HepG2 (cell line): ENCODE results near the gene ANKS6. TPM values are rescaled to one million over a fixed set of nuclear protein-coding genes. Genes with fewer than 3 reads are reported as not detected.
A peak's percentile ranks its signal among the peaks of the same experiment; 100 is the strongest.

Source experiments
- ATAC-seq: fragments of 200-7000 bp; cut with Tn5 transposase; 3 replicates; pipeline ENCODE4 v1.9.1; 2020; ENCODE audit warnings: mild to moderate bottlenecking, moderate library complexity
- BruUV-seq: library from RNA; stranded (reverse); fragments of 400-500 nt; replicated peaks from 2 replicates; lab custom pipeline; 2021; lab: Mats Ljungman, UMichigan
- CTCF ChIA-PET: fragments of 300-600 bp; formaldehyde crosslinking; extraction: SDS; loops from one replicate; lab custom pipeline; 2021; ENCODE audit warnings: low total read pairs, inconsistent platforms, low intra/inter-chr PET ratio; lab: Yijun Ruan, JAX
- POLR2A ChIA-PET: fragments of 350-600 bp; sonication (Branson Sonifier 250); formaldehyde crosslinking; loops from one replicate; lab custom pipeline; 2020; ENCODE audit warnings: antibody characterized with exemption, inconsistent platforms; lab: Yijun Ruan, JAX
- DNase-seq: peaks from one replicate; pipeline ENCODE4 v3.0.0-alpha.2; 2015; ENCODE audit warnings: low spot score
- FAIRE-seq: peaks from 3 replicates; lab custom pipeline; 2011; peaks lifted over from hg19 to GRCh38; lab: Jason Lieb, UNC
- H2AFZ ChIP-seq: one replicate; pipeline ENCODE4 v1.6.1; 2011; ENCODE audit warnings: low read length, inconsistent platforms
- H3K27ac ChIP-seq: fragments of 300-600 bp; 3 replicates; pipeline ENCODE4 v1.8.0; 2011; ENCODE audit warnings: mixed run types, mild to moderate bottlenecking, mixed read lengths, low read length, inconsistent platforms; ENCODE audit not compliant: insufficient read depth; ENCODE audit errors: extremely low read length
- H3K27me3 ChIP-seq, 2 experiments: fragments of 200-600 bp in 1 of 2; 2 replicates in 1 of 2; 3 replicates in 1 of 2; pipeline versions ENCODE4 v1.6.0 to v1.8.0; 2011; ENCODE audit warnings: low read length in 2 of 2, mild to moderate bottlenecking in 2 of 2, moderate library complexity in 2 of 2, inconsistent platforms in 1 of 2; ENCODE audit not compliant: insufficient read depth in 2 of 2, control insufficient read depth in 1 of 2
- H3K36me3 ChIP-seq, 2 experiments: fragments of 200-600 bp in 1 of 2; replicated peaks in 1 of 2; 2 replicates in 1 of 2; 3 replicates in 1 of 2; pipeline versions ENCODE4 v1.5.1 to v1.8.0; 2011; ENCODE audit warnings: low read length in 2 of 2, inconsistent platforms in 1 of 2; ENCODE audit not compliant: insufficient read depth in 2 of 2, control insufficient read depth in 1 of 2
- H3K4me1 ChIP-seq: 2 replicates; pipeline ENCODE4 v1.5.1; 2012; ENCODE audit warnings: low read length, inconsistent platforms; ENCODE audit not compliant: insufficient read depth
- H3K4me2 ChIP-seq: 2 replicates; pipeline ENCODE4 v1.6.0; 2011; ENCODE audit warnings: low read depth, low read length, inconsistent platforms
- H3K4me3 ChIP-seq, 3 experiments: fragments of 200-600 bp in 1 of 3; sonication (generic), shearing (Covaris generic) in 1 of 3; replicated peaks in 1 of 3; 2 replicates each; pipeline ENCODE4 v1.5.1; 2011 to 2016; ENCODE audit warnings: low read length in 3 of 3, inconsistent platforms in 2 of 3, low read depth in 2 of 3, mild to moderate bottlenecking in 2 of 3, control low read depth in 1 of 3, mixed read lengths in 1 of 3; ENCODE audit not compliant: insufficient read depth in 1 of 3
- H3K79me2 ChIP-seq: one replicate; pipeline ENCODE4 v1.6.1; 2011; ENCODE audit warnings: low read length, inconsistent platforms; ENCODE audit not compliant: insufficient read depth
- H3K9ac ChIP-seq: 2 replicates; pipeline ENCODE4 v1.6.0; 2011; ENCODE audit warnings: mild to moderate bottlenecking, low read depth, low read length, inconsistent platforms; ENCODE audit not compliant: insufficient read depth
- H3K9me3 ChIP-seq: 2 replicates; pipeline ENCODE4 v1.5.1; 2012; ENCODE audit warnings: mild to moderate bottlenecking, low read length
- H4K20me1 ChIP-seq: 2 replicates; pipeline ENCODE4 v1.6.0; 2011; ENCODE audit warnings: inconsistent platforms, mild to moderate bottlenecking, low read length, moderate library complexity; ENCODE audit not compliant: insufficient read depth
- ETV5 ChIP-seq: IDR thresholded peaks from 2 replicates; pipeline ENCODE4 v1.6.1; 2018; ENCODE audit warnings: missing biosample characterization, missing genetic modification reagents, inconsistent platforms, borderline replicate concordance
- FOXA1 ChIP-seq, 2 experiments: fragments of 450-650 bp in 1 of 2; sonication (generic) in 1 of 2; formaldehyde crosslinking in 1 of 2; IDR thresholded peaks; 2 replicates each; pipeline versions ENCODE4 v1.4.0 to v1.6.1; 2016 to 2020; ENCODE audit warnings: missing genetic modification reagents in 1 of 2
- GLI4 ChIP-seq: sonication (generic); formaldehyde crosslinking; IDR thresholded peaks from 2 replicates; pipeline ENCODE4 v1.5.1; 2020; ENCODE audit warnings: missing genetic modification reagents, mild to moderate bottlenecking, moderate library complexity, borderline replicate concordance
- GPBP1L1 ChIP-seq: sonication (generic); formaldehyde crosslinking; IDR thresholded peaks from 2 replicates; pipeline ENCODE4 v1.5.0; 2020; ENCODE audit warnings: mild to moderate bottlenecking, missing genetic modification reagents
- NRL ChIP-seq: sonication (generic); formaldehyde crosslinking; IDR thresholded peaks from 2 replicates; pipeline ENCODE4 v1.5.0; 2020; ENCODE audit warnings: missing genetic modification reagents, mild to moderate bottlenecking, moderate library complexity, borderline replicate concordance
- ZFAT ChIP-seq: sonication (generic); formaldehyde crosslinking; conservative IDR thresholded peaks from 2 replicates; pipeline ENCODE4 v1.8.1; 2023; ENCODE audit warnings: missing genetic modification reagents, inconsistent platforms
- ZFP90 ChIP-seq: sonication (generic); formaldehyde crosslinking; IDR thresholded peaks from 2 replicates; pipeline ENCODE4 v1.8.0; 2022; ENCODE audit warnings: missing genetic modification reagents, mild to moderate bottlenecking, inconsistent platforms, borderline replicate concordance
- ZHX1 ChIP-seq: sonication (generic); formaldehyde crosslinking; IDR thresholded peaks from 2 replicates; pipeline ENCODE4 v1.8.1; 2022; ENCODE audit warnings: low read depth, mild to moderate bottlenecking, missing genetic modification reagents
- ZNF276 ChIP-seq: sonication (generic); formaldehyde crosslinking; IDR thresholded peaks from 2 replicates; pipeline ENCODE4 v1.4.0; 2020; ENCODE audit warnings: mild to moderate bottlenecking, low read depth, missing genetic modification reagents
- ZNF34 ChIP-seq: sonication (generic); formaldehyde crosslinking; IDR thresholded peaks from 2 replicates; pipeline ENCODE4 v1.4.0; 2020; ENCODE audit warnings: mild to moderate bottlenecking, missing genetic modification reagents, borderline replicate concordance
- ZNF563 ChIP-seq: sonication (generic); formaldehyde crosslinking; IDR thresholded peaks from 2 replicates; pipeline ENCODE4 v1.8.0; 2022; ENCODE audit warnings: mild to moderate bottlenecking, moderate library complexity, missing genetic modification reagents
- ZNF777 ChIP-seq: sonication (generic); formaldehyde crosslinking; IDR thresholded peaks from 2 replicates; pipeline ENCODE4 v1.4.0; 2020; ENCODE audit warnings: missing genetic modification reagents
- WGBS: methylation state at CpG from one replicate; pipeline ENCODE4 v1.1.6; 2017; ENCODE audit warnings: low lambda C conversion rate; 5-methylcytosine and 5-hydroxymethylcytosine counted together
- in situ Hi-C: cut with HindIII; loops from 2 replicates; pipeline ENCODE4 v1.10.0; 2017; ENCODE audit warnings: low pct_unique_long_range_greater_than_20kb; ENCODE audit not compliant: extremely low pct_ligation_motif_present
- intact Hi-C: fragments of 100-400 bp; cut with micrococcal nuclease; formaldehyde crosslinking; loops from one replicate; pipeline ENCODE4 v1.10.0; 2022; ENCODE audit not compliant: unreplicated experiment
- polyA plus RNA-seq, 8 experiments: library from polyadenylated mRNA; depleted of rRNA in 3 of 8; stranded (reverse) in 7 of 8; unstranded in 1 of 8; fragments of >200 nt; fragmentation: Illumina TruSeq in 4 of 8; extraction: Trizol in 4 of 8; gene quantifications; 2 replicates each; pipeline versions ENCODE4 v1.2.1 to v1.2.3, GENCODE V29; 2011 to 2016; ENCODE audit warnings: low read depth in 4 of 8, missing spikeins in 1 of 8, mixed read lengths in 1 of 8; ENCODE audit not compliant: insufficient read depth in 1 of 8
- total RNA-seq, 5 experiments: library from RNA; depleted of rRNA; stranded (reverse); fragments of >200 nt; fragmentation: Illumina TruSeq; extraction: Trizol; gene quantifications; 2 replicates each; pipeline ENCODE4 v1.2.3, GENCODE V29; 2016; ENCODE audit warnings: low read depth in 1 of 5
- TF ChIP-seq, protein P1 (sequence below), 2 experiments: sonication (generic) in 1 of 2; formaldehyde crosslinking in 1 of 2; IDR thresholded peaks; 2 replicates each; pipeline versions ENCODE4 v1.4.0 to v1.6.1; 2018 to 2020; ENCODE audit warnings: missing genetic modification reagents in 2 of 2, borderline replicate concordance in 1 of 2, low read depth in 1 of 2, mild to moderate bottlenecking in 1 of 2, missing biosample characterization in 1 of 2

Gene ANKS6
- total and polyA plus RNA-seq, 2 of the 13 experiments (the other 11 are each of a cell fraction or from before 2014, with no cell fraction given) = 8.8 to 10.7 TPM

DNA sequence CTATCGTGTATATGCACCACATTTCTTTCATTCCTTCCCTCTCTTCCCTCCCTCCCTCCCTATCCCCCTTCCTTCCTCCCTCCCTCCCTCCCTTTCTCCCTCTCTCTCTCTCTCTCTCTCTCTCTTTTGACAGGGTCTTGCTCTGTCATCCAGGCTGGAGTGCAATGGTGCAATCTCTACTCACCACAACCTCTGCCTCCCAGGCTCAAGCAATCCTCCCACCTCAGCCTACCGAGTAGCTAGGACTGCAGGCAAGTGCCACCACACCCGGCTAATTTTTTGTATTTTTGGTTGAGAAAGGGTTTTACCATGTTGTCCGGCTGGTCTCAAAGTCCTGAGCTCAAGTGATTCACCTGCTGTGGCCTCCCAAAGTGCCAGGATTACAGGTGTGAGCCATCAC is 1.1 kb upstream of the ANKS6 start (continued):
- TF ChIP-seq GPBP1L1 (CRISPR knock-in tag) (no peak), ZHX1 (CRISPR knock-in tag) (no peak)
- TF ChIP-seq, all 625 proteins: peak for 0

GRCh38 chr9:98795970-98796363 is 388 bp downstream of the ANKS6 start:
- no peak overlapping the region for H2AFZ ChIP-seq
- peaks cover 2% of the 10 kb centered on the region; the same call in 1 of the 2 replicates for H4K20me1 ChIP-seq
- POLR2A ChIA-PET = no interaction called here
- in situ Hi-C loops (no loop called here), intact Hi-C loops (no loop called here)
- BruUV-seq = no TSS peak
- no peak for FAIRE-seq
- H3K4me1 ChIP-seq = peaks cover 11% of the 10 kb centered on the region
- CTCF ChIA-PET = interaction anchor here (1.3 to 1.4 kb wide), 2 partner anchors 20 to 480 kb away, joined by 4 to 5 read pairs; no protein-coding TSS in a partner anchor
- 0 out of 2 replicates have a peak, but pooled peaks cover 9% of the 10 kb centered on the region for H3K9me3 ChIP-seq
- WGBS = 5% methylated on average over 20 of the region's 48 CpGs
- peak overlapping the region; percentile 83 for H3K4me2 ChIP-seq
- peak overlapping the region; percentile 64 to 74 (median 66) for H3K4me3 ChIP-seq
- no peak overlapping the region for H3K27ac ChIP-seq
- no peaks in the 10 kb centered on the region for H3K79me2 ChIP-seq
- peak; percentile 46 for ATAC-seq
- DNase-seq = no peak
- peaks cover 2 to 6% of the 10 kb centered on the region in 2 experiments; a peak in 2 of 5 replicates for H3K27me3 ChIP-seq
- no peaks in the 10 kb centered on the region for H3K36me3 ChIP-seq
- H3K9ac ChIP-seq = peak overlapping the region; percentile 64; the same call in 1 of the 2 replicates
- TF ChIP-seq ETV5 (CRISPR knock-in tag) = no peak
- TF ChIP-seq ZNF563 (CRISPR knock-in tag) = peak; percentile 21; the same call in 1 of the 2 replicates
- no peak for TF ChIP-seq ZNF276 (CRISPR knock-in tag)
- no peak for TF ChIP-seq FOXA1 (IDR thresholded peaks at IDR 0.05)
- TF ChIP-seq FOXA1 (CRISPR knock-in tag; IDR thresholded peaks at IDR 0.05) = 0 out of 2 replicates have a peak, but pooled peaks have one; percentile 46
- TF ChIP-seq, protein P1, sequence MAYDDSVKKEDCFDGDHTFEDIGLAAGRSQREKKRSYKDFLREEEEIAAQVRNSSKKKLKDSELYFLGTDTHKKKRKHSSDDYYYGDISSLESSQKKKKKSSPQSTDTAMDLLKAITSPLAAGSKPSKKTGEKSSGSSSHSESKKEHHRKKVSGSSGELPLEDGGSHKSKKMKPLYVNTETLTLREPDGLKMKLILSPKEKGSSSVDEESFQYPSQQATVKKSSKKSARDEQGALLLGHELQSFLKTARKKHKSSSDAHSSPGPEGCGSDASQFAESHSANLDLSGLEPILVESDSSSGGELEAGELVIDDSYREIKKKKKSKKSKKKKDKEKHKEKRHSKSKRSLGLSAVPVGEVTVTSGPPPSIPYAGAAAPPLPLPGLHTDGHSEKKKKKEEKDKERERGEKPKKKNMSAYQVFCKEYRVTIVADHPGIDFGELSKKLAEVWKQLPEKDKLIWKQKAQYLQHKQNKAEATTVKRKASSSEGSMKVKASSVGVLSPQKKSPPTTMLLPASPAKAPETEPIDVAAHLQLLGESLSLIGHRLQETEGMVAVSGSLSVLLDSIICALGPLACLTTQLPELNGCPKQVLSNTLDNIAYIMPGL (CRISPR knock-in tag; IDR thresholded peaks at IDR 0.05; ENCODE audit: borderline replicate concordance in 1 of 2, low read depth in 1 of 2) = peak; percentile 14 to 22; a peak in 1 of 4 replicates
- TF ChIP-seq ZNF34 (CRISPR knock-in tag) = no peak
- no peak for TF ChIP-seq GLI4 (CRISPR knock-in tag)
- TF ChIP-seq NRL (CRISPR knock-in tag) = no peak
- TF ChIP-seq ZFAT = no peak
- TF ChIP-seq ZFP90 (CRISPR knock-in tag) = no peak
- peak; percentile 67 for TF ChIP-seq ZNF777 (CRISPR knock-in tag)
